MCF 10A (cell line): Measurements from ENCODE around the gene RILP. TPM values are rescaled to one million over a fixed set of nuclear protein-coding genes. Genes with fewer than 3 reads are reported as not detected.
"Not testable (repeated sequence)": the region's sequence is repeated elsewhere in the genome, so short reads cannot be mapped to it uniquely, and the experiment has no call there.

ENCODE experiments used
- BruUV-seq: library from RNA; stranded (reverse); fragments of 400-500 nt; replicated peaks from 2 replicates; lab custom pipeline; 2021; lab: Mats Ljungman, UMichigan
- CTCF ChIA-PET: fragments of 300-600 bp; sonication (Branson Sonifier 250); formaldehyde crosslinking; extraction: SDS; loops from one replicate; lab custom pipeline; 2021; ENCODE audit warnings: antibody characterized with exemption, inconsistent platforms; lab: Yijun Ruan, JAX
- POLR2A ChIA-PET: fragments of 300-600, 350-650 bp; sonication (Branson Sonifier 250); formaldehyde crosslinking; extraction: SDS; loops from one replicate; lab custom pipeline; 2020; ENCODE audit warnings: antibody characterized with exemption, inconsistent platforms; lab: Yijun Ruan, JAX
- DNase-seq: peaks from one replicate; pipeline ENCODE4 v3.0.0-alpha.2; 2018; ENCODE audit not compliant: unreplicated experiment
- H3K27ac Mint-ChIP-seq: one replicate; pipeline ENCODE4 v1.8.0; 2022; ENCODE audit warnings: mild to moderate bottlenecking, low read depth, mixed read lengths; ENCODE audit not compliant: unreplicated experiment
- H3K27me3 Mint-ChIP-seq: one replicate; pipeline ENCODE4 v1.8.0; 2022; ENCODE audit warnings: mixed read lengths; ENCODE audit not compliant: insufficient read depth, unreplicated experiment
- H3K36me3 Mint-ChIP-seq: one replicate; pipeline ENCODE4 v1.8.0; 2022; ENCODE audit warnings: mild to moderate bottlenecking, moderate library complexity, mixed read lengths; ENCODE audit not compliant: insufficient read depth, unreplicated experiment
- H3K4me1 Mint-ChIP-seq: one replicate; pipeline ENCODE4 v1.8.0; 2022; ENCODE audit warnings: mixed read lengths; ENCODE audit not compliant: insufficient read depth, unreplicated experiment
- H3K4me3 Mint-ChIP-seq: one replicate; pipeline ENCODE4 v1.8.0; 2022; ENCODE audit warnings: mild to moderate bottlenecking, moderate library complexity, mixed read lengths; ENCODE audit not compliant: unreplicated experiment
- H3K9me3 Mint-ChIP-seq: one replicate; pipeline ENCODE4 v1.8.0; 2022; ENCODE audit warnings: mixed read lengths; ENCODE audit not compliant: unreplicated experiment
- CTCF ChIP-seq: fragments of 200-600 bp; IDR thresholded peaks from one replicate; pipeline ENCODE4 v1.8.0; 2022; ENCODE audit warnings: antibody characterized with exemption, mild to moderate bottlenecking; ENCODE audit not compliant: unreplicated experiment
- intact Hi-C: fragments of 100-400 bp; cut with micrococcal nuclease; formaldehyde crosslinking; loops from 2 replicates; pipeline ENCODE4 v1.14.1; 2022
- total RNA-seq: library from RNA; stranded (reverse); gene quantifications from 2 replicates; pipeline ENCODE4 v1.2.3, GENCODE V29; 2022

The RILP gene
- total RNA-seq, 1 experiment from 2014 or later: 2.6 TPM

- intact Hi-C loops: no loop called here
- no peak for DNase-seq
- Mint-ChIP-seq H3K4me3 (peak overlapping the region; percentile 88), H3K4me1 (peaks cover 24% of the 10 kb centered on the region), H3K36me3 (peaks cover 63% of the 10 kb centered on the region), H3K27me3 (no peaks in the 10 kb centered on the region), H3K27ac (peak overlapping the region; percentile 94), H3K9me3 (no peaks in the 10 kb centered on the region)
- no peak for TF ChIP-seq CTCF
- CTCF ChIA-PET: interaction anchor here (0.7 to 1.4 kb wide), 6 partner anchors 13 to 109 kb away, joined by 3 to 5 read pairs (median 4); no protein-coding TSS in a partner anchor
- BruUV-seq: no TSS peak
- POLR2A ChIA-PET: interaction anchor here (0.6 to 6.5 kb wide), 11 partner anchors 13 to 1156 kb away, joined by 3 to 112 read pairs (median 12); partner anchors contain the start of genes RILP, RPA1, SLC43A2 and SMYD4
Observed at GRCh38 chr17:1683459-1683858, 33.8 kb upstream of the RILP start.

- Mint-ChIP-seq H3K27ac (no peak overlapping the region), H3K9me3 (no peaks in the 10 kb centered on the region), H3K4me1 (no peaks in the 10 kb centered on the region), H3K36me3 (peaks cover 98% of the 10 kb centered on the region), H3K27me3 (no peaks in the 10 kb centered on the region), H3K4me3 (no peak overlapping the region)
- CTCF ChIA-PET: interaction anchor here (0.7 kb wide), 1 partner anchor 123 kb away, joined by 4 read pairs; no protein-coding TSS in a partner anchor
- POLR2A ChIA-PET: no interaction called here
- TF ChIP-seq CTCF: no peak
- intact Hi-C loops: no loop called here
- TSS peak; percentile 26 for BruUV-seq
- no peak for DNase-seq
Observed at GRCh38 chr17:1676401-1676800, 26.7 kb upstream of the RILP start.

- ChIA-PET CTCF (interaction anchor here (0.9 to 1.2 kb wide), 2 partner anchors 12 to 23 kb away, joined by 3 read pairs; no protein-coding TSS in a partner anchor), POLR2A (interaction anchor here (0.6 to 0.9 kb wide), 3 partner anchors 11 to 137 kb away, joined by 3 to 5 read pairs (median 3); partner anchors contain the start of gene RILP)
- H3K36me3 Mint-ChIP-seq: peaks cover 98% of the 10 kb centered on the region
- no peak for DNase-seq
- H3K27me3 Mint-ChIP-seq: no peaks in the 10 kb centered on the region
- intact Hi-C loops: no loop called here
- no peak overlapping the region for H3K27ac Mint-ChIP-seq
- H3K9me3 Mint-ChIP-seq: no peaks in the 10 kb centered on the region
- H3K4me1 Mint-ChIP-seq: peaks cover 11% of the 10 kb centered on the region
- BruUV-seq: no TSS peak
- TF ChIP-seq CTCF: no peak
- H3K4me3 Mint-ChIP-seq: no peak overlapping the region
Observed at GRCh38 chr17:1673041-1673785, 23.5 kb upstream of the RILP start.

- H3K4me3 Mint-ChIP-seq, H3K27me3 Mint-ChIP-seq, intact Hi-C loops, H3K27ac Mint-ChIP-seq, H3K9me3 Mint-ChIP-seq, H3K4me1 Mint-ChIP-seq, DNase-seq, BruUV-seq: not testable (repeated sequence)
- CTCF ChIA-PET: interaction anchor here (0.8 kb wide), 1 partner anchor 13 kb away, joined by 3 read pairs; no protein-coding TSS in a partner anchor
- POLR2A ChIA-PET: interaction anchor here (1.6 to 4.8 kb wide), 2 partner anchors 14 to 20 kb away, joined by 9 to 24 read pairs; partner anchors contain the start of gene RILP
- peaks cover 95% of the 10 kb centered on the region for H3K36me3 Mint-ChIP-seq
Observed at GRCh38 chr17:1663934-1664333, 14.3 kb upstream of the RILP start.
